WTC11 (cell line): ENCODE results near the gene TEC. TPM values are rescaled to one million over a fixed set of nuclear protein-coding genes. Genes with fewer than 3 reads are reported as not detected.

ENCODE experiments used
- ATAC-seq: fragments of 200-7000 bp; cut with Tn5 transposase; 2 replicates; pipeline ENCODE4 v1.10.0; 2021; ENCODE audit warnings: mild to moderate bottlenecking, moderate library complexity
- CTCF ChIA-PET: fragments of 300-600 bp; sonication (Branson Sonifier 250); formaldehyde crosslinking; loops from one replicate; lab custom pipeline; 2021; ENCODE audit warnings: antibody characterized with exemption; lab: Charles Lee
- POLR2A ChIA-PET: fragments of 350-600 bp; sonication (Branson Sonifier 250); formaldehyde crosslinking; loops from one replicate; lab custom pipeline; 2021; ENCODE audit warnings: antibody characterized with exemption; lab: Charles Lee
- DNase-seq: peaks from one replicate; pipeline ENCODE4 v3.0.0; 2021; ENCODE audit warnings: low spot score
- H3K27ac Mint-ChIP-seq: 2 replicates; pipeline ENCODE4 v1.8.0; 2021; ENCODE audit warnings: mixed read lengths
- H3K27me3 Mint-ChIP-seq: 2 replicates; pipeline ENCODE4 v1.8.0; 2021; ENCODE audit warnings: low read depth, mild to moderate bottlenecking, moderate library complexity, mixed read lengths
- H3K36me3 Mint-ChIP-seq: 2 replicates; pipeline ENCODE4 v1.8.0; 2021; ENCODE audit warnings: mixed read lengths
- H3K4me1 Mint-ChIP-seq: 2 replicates; pipeline ENCODE4 v1.8.0; 2022; ENCODE audit warnings: mixed read lengths
- H3K4me3 Mint-ChIP-seq: 2 replicates; pipeline ENCODE4 v1.8.0; 2021; ENCODE audit warnings: mild to moderate bottlenecking, moderate library complexity, mixed read lengths
- H3K9me3 Mint-ChIP-seq: 2 replicates; pipeline ENCODE4 v1.8.0; 2021; ENCODE audit warnings: mixed read lengths
- E2F4 ChIP-seq: sonication (generic); formaldehyde crosslinking; IDR thresholded peaks from 2 replicates; pipeline ENCODE4 v1.8.1; 2022; ENCODE audit warnings: low read depth, mild to moderate bottlenecking, moderate library complexity, missing genetic modification reagents, borderline replicate concordance
- ESRRA ChIP-seq: sonication (generic); formaldehyde crosslinking; IDR thresholded peaks from 2 replicates; pipeline ENCODE4 v1.8.1; 2022; ENCODE audit warnings: mild to moderate bottlenecking, missing genetic modification reagents, borderline replicate concordance
- FOXP4 ChIP-seq: sonication (generic); formaldehyde crosslinking; IDR thresholded peaks from 2 replicates; pipeline ENCODE4 v1.8.0; 2022; ENCODE audit warnings: mild to moderate bottlenecking, missing genetic modification reagents
- GABPB1 ChIP-seq: sonication (generic); formaldehyde crosslinking; IDR thresholded peaks from 2 replicates; pipeline ENCODE4 v1.8.1; 2023; ENCODE audit warnings: mild to moderate bottlenecking, missing genetic modification reagents
- GTF2I ChIP-seq: fragments of 250-450 bp; sonication (Bioruptor Pico); conservative IDR thresholded peaks from 2 replicates; pipeline ENCODE4 v1.4.0; 2021; ENCODE audit warnings: mild to moderate bottlenecking
- JUN ChIP-seq: sonication (generic); formaldehyde crosslinking; IDR thresholded peaks from 2 replicates; pipeline ENCODE4 v1.8.0; 2023; ENCODE audit warnings: mild to moderate bottlenecking, missing genetic modification reagents
- KAT7 ChIP-seq: sonication (generic); formaldehyde crosslinking; IDR thresholded peaks from 2 replicates; pipeline ENCODE4 v1.8.1; 2023; ENCODE audit warnings: missing genetic modification reagents, mild to moderate bottlenecking, borderline replicate concordance
- NFE2L1 ChIP-seq: sonication (generic); formaldehyde crosslinking; IDR thresholded peaks from 2 replicates; pipeline ENCODE4 v1.8.1; 2023; ENCODE audit warnings: missing genetic modification reagents
- PRRX2 ChIP-seq: fragments of 250-450 bp; sonication (Bioruptor Pico); IDR thresholded peaks from 2 replicates; pipeline ENCODE4 v1.8.0; 2021; ENCODE audit warnings: mild to moderate bottlenecking
- TEAD4 ChIP-seq: sonication (generic); formaldehyde crosslinking; IDR thresholded peaks from 2 replicates; pipeline ENCODE4 v1.8.0; 2022; ENCODE audit warnings: mild to moderate bottlenecking, missing genetic modification reagents
- ZNF219 ChIP-seq: sonication (generic); formaldehyde crosslinking; IDR thresholded peaks from 2 replicates; pipeline ENCODE4 v1.8.0; 2023; ENCODE audit warnings: missing genetic modification reagents, mild to moderate bottlenecking, borderline replicate concordance
- ZNF263 ChIP-seq: sonication (generic); formaldehyde crosslinking; IDR thresholded peaks from 2 replicates; pipeline ENCODE4 v1.8.1; 2022; ENCODE audit warnings: low read depth, mild to moderate bottlenecking, moderate library complexity, missing genetic modification reagents
- ZNF317 ChIP-seq: sonication (generic); formaldehyde crosslinking; IDR thresholded peaks from 2 replicates; pipeline ENCODE4 v1.8.1; 2023; ENCODE audit warnings: low read depth, mild to moderate bottlenecking, moderate library complexity, missing genetic modification reagents, borderline replicate concordance
- ZNF396 ChIP-seq: fragments of 250-450 bp; sonication (Bioruptor Pico); IDR thresholded peaks from 2 replicates; pipeline ENCODE4 v1.8.0; 2021; ENCODE audit warnings: mild to moderate bottlenecking, moderate library complexity, borderline replicate concordance
- ZNF671 ChIP-seq: fragments of 250-450 bp; sonication (Bioruptor Pico); IDR thresholded peaks from 2 replicates; pipeline ENCODE4 v1.8.0; 2021; ENCODE audit warnings: mild to moderate bottlenecking
- total RNA-seq: library from RNA; stranded (reverse); gene quantifications from 3 replicates; pipeline ENCODE4 v1.2.3, GENCODE V29; 2021
- TF ChIP-seq, protein P1 (sequence below): fragments of 250-450 bp; sonication (Bioruptor Pico); IDR thresholded peaks from 2 replicates; pipeline ENCODE4 v1.9.0; 2021; ENCODE audit warnings: mild to moderate bottlenecking
- TF ChIP-seq, protein P2 (sequence below): sonication (generic); formaldehyde crosslinking; IDR thresholded peaks from 2 replicates; pipeline ENCODE4 v1.8.1; 2023; ENCODE audit warnings: mild to moderate bottlenecking, missing genetic modification reagents
- TF ChIP-seq, protein P3 (sequence below): sonication (generic); formaldehyde crosslinking; IDR thresholded peaks from 2 replicates; pipeline ENCODE4 v1.8.1; 2022; ENCODE audit warnings: mild to moderate bottlenecking, moderate library complexity, missing genetic modification reagents
- TF ChIP-seq, protein P4 (sequence below): fragments of 250-450 bp; sonication (Bioruptor Pico); IDR thresholded peaks from 2 replicates; pipeline ENCODE4 v2.1.2; 2022; ENCODE audit warnings: mild to moderate bottlenecking, moderate library complexity

The TEC gene
- total RNA-seq, 1 experiment from 2014 or later, result 8.8 TPM

DNA sequence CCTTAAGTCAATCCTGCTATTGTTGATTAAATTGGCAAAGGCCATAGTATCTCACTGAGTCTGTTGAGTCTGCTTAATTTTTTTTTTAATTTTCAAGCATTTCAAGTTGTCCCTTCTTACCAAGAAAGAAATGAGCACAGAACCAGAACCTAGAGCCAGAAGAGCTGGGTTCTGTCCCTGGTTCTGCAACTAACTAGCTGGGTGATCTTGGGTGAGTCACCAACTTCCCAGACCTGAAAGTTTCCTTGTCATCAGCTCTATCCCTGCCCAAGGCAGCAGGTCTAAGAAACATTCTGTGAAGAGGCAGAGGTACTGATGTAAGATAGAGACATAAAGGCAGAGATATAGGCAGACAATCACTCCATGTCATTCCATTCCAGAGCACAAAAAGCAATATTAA lies 17.3 kb downstream of the TEC start (continued):
- TF ChIP-seq ZNF317 (CRISPR knock-in tag) (no peak), ESRRA (CRISPR knock-in tag) (no peak), NFE2L1 (CRISPR knock-in tag) (no peak), TEAD4 (CRISPR knock-in tag) (no peak), E2F4 (no peak), ZNF263 (CRISPR knock-in tag) (no peak), ZNF219 (CRISPR knock-in tag) (no peak), JUN (CRISPR knock-in tag) (no peak), ZNF671 (CRISPR knock-in tag) (no peak), ZNF396 (CRISPR knock-in tag) (no peak)
- TF ChIP-seq, protein P1, sequence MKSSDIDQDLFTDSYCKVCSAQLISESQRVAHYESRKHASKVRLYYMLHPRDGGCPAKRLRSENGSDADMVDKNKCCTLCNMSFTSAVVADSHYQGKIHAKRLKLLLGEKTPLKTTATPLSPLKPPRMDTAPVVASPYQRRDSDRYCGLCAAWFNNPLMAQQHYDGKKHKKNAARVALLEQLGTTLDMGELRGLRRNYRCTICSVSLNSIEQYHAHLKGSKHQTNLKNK, result no peak

DNA sequence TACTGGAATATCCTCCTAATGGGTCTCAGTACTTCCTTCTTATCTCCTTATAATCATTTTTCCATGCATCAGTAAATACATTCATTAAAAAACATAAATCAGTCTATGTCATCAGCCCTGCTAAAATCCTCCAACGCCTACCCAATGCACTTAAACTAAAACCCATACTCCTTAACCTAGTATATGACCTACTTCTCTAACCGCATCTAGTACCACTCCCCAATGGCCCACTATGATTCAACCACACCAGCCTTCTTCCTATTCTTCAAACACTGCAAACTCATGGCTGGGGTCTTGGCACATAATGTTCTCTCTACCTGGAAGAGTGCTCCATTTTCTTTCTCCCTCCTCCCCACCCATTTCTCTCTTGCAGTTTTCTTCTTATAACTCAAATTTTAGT lies 18.7 kb downstream of the TEC start:
- Mint-ChIP-seq H3K9me3 (peaks cover 8% of the 10 kb centered on the region; the same call in 1 of the 2 replicates), H3K27me3 (no peaks in the 10 kb centered on the region), H3K4me3 (no peak overlapping the region), H3K27ac (no peak overlapping the region), H3K36me3 (peaks cover 8% of the 10 kb centered on the region), H3K4me1 (peaks cover 25% of the 10 kb centered on the region)
- TF ChIP-seq FOXP4 (CRISPR knock-in tag) (no peak), GABPB1 (no peak), GTF2I (CRISPR knock-in tag) (no peak), PRRX2 (CRISPR knock-in tag) (no peak), KAT7 (CRISPR knock-in tag) (no peak)
- TF ChIP-seq, protein P2, sequence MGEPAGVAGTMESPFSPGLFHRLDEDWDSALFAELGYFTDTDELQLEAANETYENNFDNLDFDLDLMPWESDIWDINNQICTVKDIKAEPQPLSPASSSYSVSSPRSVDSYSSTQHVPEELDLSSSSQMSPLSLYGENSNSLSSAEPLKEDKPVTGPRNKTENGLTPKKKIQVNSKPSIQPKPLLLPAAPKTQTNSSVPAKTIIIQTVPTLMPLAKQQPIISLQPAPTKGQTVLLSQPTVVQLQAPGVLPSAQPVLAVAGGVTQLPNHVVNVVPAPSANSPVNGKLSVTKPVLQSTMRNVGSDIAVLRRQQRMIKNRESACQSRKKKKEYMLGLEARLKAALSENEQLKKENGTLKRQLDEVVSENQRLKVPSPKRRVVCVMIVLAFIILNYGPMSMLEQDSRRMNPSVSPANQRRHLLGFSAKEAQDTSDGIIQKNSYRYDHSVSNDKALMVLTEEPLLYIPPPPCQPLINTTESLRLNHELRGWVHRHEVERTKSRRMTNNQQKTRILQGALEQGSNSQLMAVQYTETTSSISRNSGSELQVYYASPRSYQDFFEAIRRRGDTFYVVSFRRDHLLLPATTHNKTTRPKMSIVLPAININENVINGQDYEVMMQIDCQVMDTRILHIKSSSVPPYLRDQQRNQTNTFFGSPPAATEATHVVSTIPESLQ, result no peak
- TF ChIP-seq, protein P3, sequence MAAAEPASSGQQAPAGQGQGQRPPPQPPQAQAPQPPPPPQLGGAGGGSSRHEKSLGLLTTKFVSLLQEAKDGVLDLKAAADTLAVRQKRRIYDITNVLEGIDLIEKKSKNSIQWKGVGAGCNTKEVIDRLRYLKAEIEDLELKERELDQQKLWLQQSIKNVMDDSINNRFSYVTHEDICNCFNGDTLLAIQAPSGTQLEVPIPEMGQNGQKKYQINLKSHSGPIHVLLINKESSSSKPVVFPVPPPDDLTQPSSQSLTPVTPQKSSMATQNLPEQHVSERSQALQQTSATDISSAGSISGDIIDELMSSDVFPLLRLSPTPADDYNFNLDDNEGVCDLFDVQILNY, result no peak
- TF ChIP-seq, protein P4, sequence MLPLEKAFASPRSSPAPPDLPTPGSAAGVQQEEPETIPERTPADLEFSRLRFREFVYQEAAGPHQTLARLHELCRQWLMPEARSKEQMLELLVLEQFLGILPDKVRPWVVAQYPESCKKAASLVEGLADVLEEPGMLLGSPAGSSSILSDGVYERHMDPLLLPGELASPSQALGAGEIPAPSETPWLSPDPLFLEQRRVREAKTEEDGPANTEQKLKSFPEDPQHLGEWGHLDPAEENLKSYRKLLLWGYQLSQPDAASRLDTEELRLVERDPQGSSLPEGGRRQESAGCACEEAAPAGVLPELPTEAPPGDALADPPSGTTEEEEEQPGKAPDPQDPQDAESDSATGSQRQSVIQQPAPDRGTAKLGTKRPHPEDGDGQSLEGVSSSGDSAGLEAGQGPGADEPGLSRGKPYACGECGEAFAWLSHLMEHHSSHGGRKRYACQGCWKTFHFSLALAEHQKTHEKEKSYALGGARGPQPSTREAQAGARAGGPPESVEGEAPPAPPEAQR, result no peak
- no peak for DNase-seq
- no peak for ATAC-seq
- POLR2A ChIA-PET, result no interaction called here
- CTCF ChIA-PET, result no interaction called here
